Measurements from ENCODE around the gene SERPINI1.

DNA sequence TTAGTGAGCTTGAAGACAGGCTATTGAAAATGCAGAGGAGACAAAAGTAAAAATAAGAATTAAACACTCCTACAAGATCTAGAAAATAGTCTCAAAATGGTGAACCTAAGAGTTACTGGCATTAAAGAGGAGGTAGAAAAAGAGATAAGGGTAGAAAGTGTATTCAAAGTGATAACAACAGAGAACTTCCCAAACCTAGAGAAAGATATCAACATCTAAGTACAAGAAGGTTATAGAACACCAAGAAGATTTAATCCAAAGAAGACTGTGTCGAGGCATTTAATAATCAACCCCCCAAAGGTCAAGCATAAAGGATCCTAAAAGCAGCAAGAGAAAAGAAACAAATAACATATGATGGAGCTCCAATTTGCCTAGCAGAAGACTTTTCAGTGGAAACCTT lies 24.1 kb upstream of the SERPINI1 start:
- TF ChIP-seq SUZ12 (IDR thresholded peaks at IDR 0.05; ENCODE audit: extremely low read depth, insufficient read depth, insufficient read length) (no peak), YY1 (IDR thresholded peaks at IDR 0.05; ENCODE audit: insufficient read depth, insufficient read length) (no peak)
